SK-N-SH (cell line): Measurements from ENCODE around the gene KCNQ4. TPM values are rescaled to one million over a fixed set of nuclear protein-coding genes. Genes with fewer than 3 reads are reported as not detected.

Experiments
- CTCF ChIA-PET: fragments of 300-600, 350-600 bp; formaldehyde crosslinking; extraction: SDS; loops from one replicate; lab custom pipeline; 2021; lab: Yijun Ruan, JAX
- POLR2A ChIA-PET: fragments of 350-600 bp; sonication (Branson Sonifier 250); formaldehyde crosslinking; extraction: SDS; loops from one replicate; lab custom pipeline; 2020; ENCODE audit warnings: antibody characterized with exemption, inconsistent platforms; lab: Yijun Ruan, JAX
- DNase-seq: peaks from one replicate; pipeline ENCODE4 v3.0.0; 2012
- H2AFZ ChIP-seq: fragments of 200-600 bp; sonication (generic); 2 replicates; pipeline ENCODE4 v1.8.1; 2016; ENCODE audit warnings: antibody characterized with exemption, mild to moderate bottlenecking, low read depth
- H3F3A ChIP-seq: fragments of 200-600 bp; sonication (generic); replicated peaks from 2 replicates; pipeline ENCODE3; 2016; ENCODE audit warnings: antibody characterized with exemption, mild to moderate bottlenecking; ENCODE audit not compliant: insufficient read depth
- H3K27ac ChIP-seq, 2 experiments: fragments of 200-500 bp in 1 of 2; fragments of 200-600 bp in 1 of 2; sonication (Bioruptor generic) in 1 of 2; sonication (generic), shearing (Covaris generic) in 1 of 2; 2 replicates each; pipeline versions ENCODE4 v1.5.1 to v1.6.1; 2014 to 2016; ENCODE audit warnings: low read depth in 2 of 2, inconsistent platforms in 1 of 2, low read length in 1 of 2, mild to moderate bottlenecking in 1 of 2, mixed read lengths in 1 of 2
- H3K27me3 ChIP-seq: fragments of 200-600 bp; sonication (generic), shearing (Covaris generic); 2 replicates; pipeline ENCODE4 v1.6.1; 2016; ENCODE audit warnings: mixed run types; ENCODE audit not compliant: insufficient read depth
- H3K36me3 ChIP-seq, 2 experiments: fragments of 200-500 bp in 1 of 2; fragments of 200-600 bp in 1 of 2; sonication (Bioruptor generic) in 1 of 2; sonication (generic) in 1 of 2; replicated peaks in 1 of 2; 2 replicates each; pipeline versions ENCODE3 to v1.5.1; 2014 to 2016; ENCODE audit warnings: low read length in 1 of 2, mild to moderate bottlenecking in 1 of 2; ENCODE audit not compliant: insufficient read depth in 2 of 2, control insufficient read depth in 1 of 2
- H3K4me1 ChIP-seq, 2 experiments: fragments of 200-500 bp in 1 of 2; fragments of 200-600 bp in 1 of 2; sonication (Bioruptor generic) in 1 of 2; sonication (generic), shearing (Covaris generic) in 1 of 2; 2 replicates each; pipeline versions ENCODE4 v1.5.1 to v1.6.1; 2014 to 2016; ENCODE audit warnings: low read depth in 1 of 2, low read length in 1 of 2, mixed run types in 1 of 2; ENCODE audit not compliant: insufficient read depth in 2 of 2, control insufficient read depth in 1 of 2
- H3K4me2 ChIP-seq: fragments of 200-600 bp; sonication (generic), shearing (Covaris generic); 2 replicates; pipeline ENCODE4 v1.6.1; 2017; ENCODE audit warnings: mixed run types
- H3K4me3 ChIP-seq, 2 experiments: fragments of 200-500 bp in 1 of 2; fragments of 200-600 bp in 1 of 2; sonication (Bioruptor generic) in 1 of 2; sonication (generic), shearing (Covaris generic) in 1 of 2; 2 replicates each; pipeline versions ENCODE4 v1.5.1 to v1.8.1; 2014 to 2016; ENCODE audit warnings: low read depth in 2 of 2, inconsistent platforms in 1 of 2, low read length in 1 of 2, mild to moderate bottlenecking in 1 of 2, mixed read lengths in 1 of 2, moderate library complexity in 1 of 2
- H3K79me2 ChIP-seq: fragments of 200-600 bp; sonication (generic); 2 replicates; pipeline ENCODE4 v1.8.1; 2017; ENCODE audit warnings: mild to moderate bottlenecking; ENCODE audit not compliant: insufficient read depth
- H3K9ac ChIP-seq: fragments of 200-600 bp; sonication (generic); 2 replicates; pipeline ENCODE4 v1.6.1; 2017; ENCODE audit warnings: mixed run types
- H3K9me2 ChIP-seq: fragments of 200-600 bp; sonication (generic); 2 replicates; pipeline ENCODE4 v1.6.1; 2017; ENCODE audit warnings: mixed run types
- H3K9me3 ChIP-seq: fragments of 200-600 bp; sonication (generic); 2 replicates; pipeline ENCODE4 v1.6.1; 2017; ENCODE audit warnings: mixed run types, mild to moderate bottlenecking, moderate library complexity
- H4K20me1 ChIP-seq: fragments of 200-600 bp; sonication (generic); 2 replicates; pipeline ENCODE4 v1.6.1; 2017; ENCODE audit warnings: mild to moderate bottlenecking, mixed run types; ENCODE audit not compliant: insufficient read depth
- EP300 ChIP-seq, 2 experiments: IDR thresholded peaks; 2 replicates each; pipeline versions ENCODE4 v1.4.0 to v1.6.1; 2012; ENCODE audit warnings: borderline replicate concordance in 1 of 2, low read depth in 1 of 2, low read length in 1 of 2
- EZH2phosphoT487 ChIP-seq: fragments of 200-600 bp; sonication (generic); IDR thresholded peaks from 2 replicates; pipeline ENCODE4 v1.6.1; 2017; ENCODE audit warnings: low read depth, mixed run types, mild to moderate bottlenecking, antibody characterized with exemption, moderate library complexity, borderline replicate concordance
- GATA2 ChIP-seq: sonication (generic); formaldehyde crosslinking; IDR thresholded peaks from 2 replicates; pipeline ENCODE4 v1.5.0; 2020; ENCODE audit warnings: mild to moderate bottlenecking, missing genetic modification reagents
- MEF2A ChIP-seq: IDR thresholded peaks from 2 replicates; pipeline ENCODE4 v1.4.0; 2012; ENCODE audit warnings: low read depth, borderline replicate concordance
- MXI1 ChIP-seq: IDR thresholded peaks from 2 replicates; pipeline ENCODE4 v1.6.1; 2012; ENCODE audit warnings: mild to moderate bottlenecking, low read depth, low read length, improper control_type of control experiment
- NRF1 ChIP-seq: IDR thresholded peaks from 2 replicates; pipeline ENCODE4 v1.6.1; 2012; ENCODE audit warnings: low read depth, mild to moderate bottlenecking, low read length
- POLR2AphosphoS5 ChIP-seq: IDR thresholded peaks from 2 replicates; pipeline ENCODE4 v1.6.1; 2012; ENCODE audit warnings: low read depth, low read length
- SIN3A ChIP-seq: IDR thresholded peaks from 2 replicates; pipeline ENCODE4 v1.6.1; 2012; ENCODE audit warnings: low read depth, mild to moderate bottlenecking, low read length, moderate library complexity, borderline replicate concordance
- TCF12 ChIP-seq: IDR thresholded peaks from 2 replicates; pipeline ENCODE4 v1.4.0; 2012
- TEAD4 ChIP-seq: IDR thresholded peaks from 2 replicates; pipeline ENCODE4 v1.4.0; 2012; ENCODE audit warnings: mild to moderate bottlenecking, borderline replicate concordance; ENCODE audit not compliant: insufficient read depth
- YY1 ChIP-seq: IDR thresholded peaks from 2 replicates; pipeline ENCODE4 v1.4.0; 2012; ENCODE audit warnings: low read depth, mild to moderate bottlenecking
- WGBS: methylation state at CpG from one replicate; pipeline ENCODE4 v1.1.6; 2017; ENCODE audit warnings: low lambda C conversion rate; 5-methylcytosine and 5-hydroxymethylcytosine counted together
- polyA plus RNA-seq, 3 experiments: library from polyadenylated mRNA; depleted of rRNA; stranded (reverse); fragments of >200 nt; gene quantifications; 2 replicates each; pipeline ENCODE4 v1.2.3, GENCODE V29; 2012
- TF ChIP-seq, protein P1 (sequence below): IDR thresholded peaks from 2 replicates; pipeline ENCODE4 v1.4.0; 2012; ENCODE audit warnings: low read depth
- TF ChIP-seq, protein P2 (sequence below): IDR thresholded peaks from 2 replicates; pipeline ENCODE4 v1.6.1; 2012; ENCODE audit warnings: mild to moderate bottlenecking, low read depth, low read length, moderate library complexity

Gene KCNQ4
- polyA plus RNA-seq, 1 of the 3 experiments (the other 2 are of a cell fraction) = 0.15 TPM

GRCh38 chr1:40748841-40749718 is 34.5 kb upstream of the KCNQ4 start:
- CTCF ChIA-PET = interaction anchor here (0.9 to 1.3 kb wide), 3 partner anchors 17 to 100 kb away, joined by 3 to 4 read pairs (median 4); no protein-coding TSS in a partner anchor

GRCh38 chr1:40749817-40750216 is 33.8 kb upstream of the KCNQ4 start:
- ChIA-PET POLR2A (interaction anchor here (0.7 kb wide), 1 partner anchor 97 kb away, joined by 3 read pairs; no protein-coding TSS in a partner anchor), CTCF (interaction anchor here (0.9 to 3.8 kb wide), 2 partner anchors 24 to 99 kb away, joined by 4 to 19 read pairs; no protein-coding TSS in a partner anchor)
- Histone ChIP-seq H3K9me2 (no peaks in the 10 kb centered on the region), H3K79me2 (peaks cover 6% of the 10 kb centered on the region; the same call in 1 of the 2 replicates), H3K9ac (no peak overlapping the region), H3F3A (no peaks in the 10 kb centered on the region), H3K36me3 (peaks cover 65 to 70% of the 10 kb centered on the region in 2 experiments), H3K4me3 (no peak overlapping the region), H4K20me1 (no peaks in the 10 kb centered on the region), H3K4me1 (0 out of 4 replicates have a peak, but pooled peaks cover 0 to 3% of the 10 kb centered on the region in 2 experiments), H2AFZ (no peak overlapping the region), H3K4me2 (no peak overlapping the region), H3K9me3 (no peaks in the 10 kb centered on the region), H3K27ac (no peak overlapping the region), H3K27me3 (no peaks in the 10 kb centered on the region)
- DNase-seq = no peak
- WGBS = 84% methylated on average over 3 of the region's 3 CpGs
- TF ChIP-seq MXI1 = no peak
- TF ChIP-seq EZH2phosphoT487 = no peak
- no peak for TF ChIP-seq NRF1
- no peak for TF ChIP-seq YY1
- no peak for TF ChIP-seq TCF12
- TF ChIP-seq, protein P1, sequence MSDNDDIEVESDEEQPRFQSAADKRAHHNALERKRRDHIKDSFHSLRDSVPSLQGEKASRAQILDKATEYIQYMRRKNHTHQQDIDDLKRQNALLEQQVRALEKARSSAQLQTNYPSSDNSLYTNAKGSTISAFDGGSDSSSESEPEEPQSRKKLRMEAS = no peak
- no peak for TF ChIP-seq SIN3A
- no peak for TF ChIP-seq MEF2A
- no peak for TF ChIP-seq POLR2AphosphoS5
- TF ChIP-seq, protein P2, sequence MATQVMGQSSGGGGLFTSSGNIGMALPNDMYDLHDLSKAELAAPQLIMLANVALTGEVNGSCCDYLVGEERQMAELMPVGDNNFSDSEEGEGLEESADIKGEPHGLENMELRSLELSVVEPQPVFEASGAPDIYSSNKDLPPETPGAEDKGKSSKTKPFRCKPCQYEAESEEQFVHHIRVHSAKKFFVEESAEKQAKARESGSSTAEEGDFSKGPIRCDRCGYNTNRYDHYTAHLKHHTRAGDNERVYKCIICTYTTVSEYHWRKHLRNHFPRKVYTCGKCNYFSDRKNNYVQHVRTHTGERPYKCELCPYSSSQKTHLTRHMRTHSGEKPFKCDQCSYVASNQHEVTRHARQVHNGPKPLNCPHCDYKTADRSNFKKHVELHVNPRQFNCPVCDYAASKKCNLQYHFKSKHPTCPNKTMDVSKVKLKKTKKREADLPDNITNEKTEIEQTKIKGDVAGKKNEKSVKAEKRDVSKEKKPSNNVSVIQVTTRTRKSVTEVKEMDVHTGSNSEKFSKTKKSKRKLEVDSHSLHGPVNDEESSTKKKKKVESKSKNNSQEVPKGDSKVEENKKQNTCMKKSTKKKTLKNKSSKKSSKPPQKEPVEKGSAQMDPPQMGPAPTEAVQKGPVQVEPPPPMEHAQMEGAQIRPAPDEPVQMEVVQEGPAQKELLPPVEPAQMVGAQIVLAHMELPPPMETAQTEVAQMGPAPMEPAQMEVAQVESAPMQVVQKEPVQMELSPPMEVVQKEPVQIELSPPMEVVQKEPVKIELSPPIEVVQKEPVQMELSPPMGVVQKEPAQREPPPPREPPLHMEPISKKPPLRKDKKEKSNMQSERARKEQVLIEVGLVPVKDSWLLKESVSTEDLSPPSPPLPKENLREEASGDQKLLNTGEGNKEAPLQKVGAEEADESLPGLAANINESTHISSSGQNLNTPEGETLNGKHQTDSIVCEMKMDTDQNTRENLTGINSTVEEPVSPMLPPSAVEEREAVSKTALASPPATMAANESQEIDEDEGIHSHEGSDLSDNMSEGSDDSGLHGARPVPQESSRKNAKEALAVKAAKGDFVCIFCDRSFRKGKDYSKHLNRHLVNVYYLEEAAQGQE = no peak
- no peak for TF ChIP-seq EP300 (IDR thresholded peaks at IDR 0.05; ENCODE audit: borderline replicate concordance in 1 of 2, low read depth in 1 of 2, low read length in 1 of 2)
- TF ChIP-seq GATA2 (CRISPR knock-in tag) = no peak
- no peak for TF ChIP-seq TEAD4

More at GRCh38 chr1:40748841-40749718, 34.5 kb upstream of the KCNQ4 start:
- no peak overlapping the region for H2AFZ ChIP-seq
- no peaks in the 10 kb centered on the region for H4K20me1 ChIP-seq
- H3K36me3 ChIP-seq = peaks cover 63 to 65% of the 10 kb centered on the region in 2 experiments
- 82% methylated on average over 5 of the region's 5 CpGs for WGBS
- POLR2A ChIA-PET = interaction anchor here (0.7 kb wide), 1 partner anchor 96 kb away, joined by 3 read pairs; no protein-coding TSS in a partner anchor
- H3K9me3 ChIP-seq = no peaks in the 10 kb centered on the region
- TF ChIP-seq, protein P2 = no peak
- H3K79me2 ChIP-seq = peaks cover 12% of the 10 kb centered on the region; the same call in 1 of the 2 replicates
- H3K9me2 ChIP-seq = no peaks in the 10 kb centered on the region
- H3K27me3 ChIP-seq = no peaks in the 10 kb centered on the region
- H3K9ac ChIP-seq = no peak overlapping the region
- H3K27ac ChIP-seq = no peak overlapping the region
- no peak for DNase-seq
- 0 out of 4 replicates have a peak, but pooled peaks cover 0 to 7% of the 10 kb centered on the region in 2 experiments for H3K4me1 ChIP-seq
- H3F3A ChIP-seq = no peaks in the 10 kb centered on the region
- H3K4me2 ChIP-seq = no peak overlapping the region
- H3K4me3 ChIP-seq = no peak overlapping the region
